HFF-Myc (cell line): ENCODE measurements around the gene DIO1.
A peak's percentile ranks its signal among the peaks of the same experiment; 100 is the strongest.

Experiments used
- DNase-seq: peaks from one replicate; pipeline ENCODE4 v3.0.0-alpha.2; 2011; ENCODE audit warnings: low read depth; ENCODE audit errors: extremely low read depth
- H3K4me3 ChIP-seq: replicated peaks from 2 replicates; pipeline ENCODE4 v1.5.1; 2011; ENCODE audit warnings: low read depth, mild to moderate bottlenecking, control low read depth, low read length
- TF ChIP-seq, protein P1 (sequence below): IDR thresholded peaks from 2 replicates; pipeline ENCODE4 v1.5.1; 2012; ENCODE audit warnings: mild to moderate bottlenecking, low read depth, low read length, control low read depth; ENCODE audit errors: missing control alignments

Gene DIO1

DNA sequence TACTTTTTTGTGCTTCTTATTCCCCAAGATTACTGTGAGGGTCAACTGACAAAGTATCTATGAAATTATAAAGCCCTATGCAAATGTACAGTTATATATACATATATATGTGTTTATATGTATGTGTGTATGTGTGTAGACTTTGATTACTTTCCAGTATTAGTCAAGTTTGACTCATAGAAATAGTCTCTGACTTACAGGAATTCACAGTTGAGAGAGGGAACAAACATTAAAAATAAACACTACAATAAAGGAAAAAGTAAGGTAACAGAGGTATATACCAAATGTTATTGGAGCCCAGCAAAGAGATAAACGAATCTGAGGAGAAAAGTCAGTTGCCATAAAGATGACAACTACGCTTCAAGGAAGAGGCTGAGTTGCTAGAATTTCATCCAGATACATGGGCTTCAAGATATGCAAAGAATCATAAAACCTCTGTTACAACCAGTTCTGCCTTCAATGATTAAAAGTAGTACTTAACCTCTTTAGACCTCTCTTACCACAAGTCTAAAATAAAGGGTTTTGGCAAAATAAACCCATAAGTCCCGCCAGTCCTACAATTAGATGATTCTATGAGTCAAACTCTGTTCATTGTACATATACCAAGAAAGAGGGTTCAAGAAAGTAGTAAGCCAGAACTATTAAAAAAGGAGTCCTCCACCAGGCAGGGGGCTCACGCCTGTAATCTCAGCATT, 44.3 kb downstream of the DIO1 start:
- DNase-seq = no peak
- H3K4me3 ChIP-seq = no peak overlapping the region
- TF ChIP-seq, protein P1, sequence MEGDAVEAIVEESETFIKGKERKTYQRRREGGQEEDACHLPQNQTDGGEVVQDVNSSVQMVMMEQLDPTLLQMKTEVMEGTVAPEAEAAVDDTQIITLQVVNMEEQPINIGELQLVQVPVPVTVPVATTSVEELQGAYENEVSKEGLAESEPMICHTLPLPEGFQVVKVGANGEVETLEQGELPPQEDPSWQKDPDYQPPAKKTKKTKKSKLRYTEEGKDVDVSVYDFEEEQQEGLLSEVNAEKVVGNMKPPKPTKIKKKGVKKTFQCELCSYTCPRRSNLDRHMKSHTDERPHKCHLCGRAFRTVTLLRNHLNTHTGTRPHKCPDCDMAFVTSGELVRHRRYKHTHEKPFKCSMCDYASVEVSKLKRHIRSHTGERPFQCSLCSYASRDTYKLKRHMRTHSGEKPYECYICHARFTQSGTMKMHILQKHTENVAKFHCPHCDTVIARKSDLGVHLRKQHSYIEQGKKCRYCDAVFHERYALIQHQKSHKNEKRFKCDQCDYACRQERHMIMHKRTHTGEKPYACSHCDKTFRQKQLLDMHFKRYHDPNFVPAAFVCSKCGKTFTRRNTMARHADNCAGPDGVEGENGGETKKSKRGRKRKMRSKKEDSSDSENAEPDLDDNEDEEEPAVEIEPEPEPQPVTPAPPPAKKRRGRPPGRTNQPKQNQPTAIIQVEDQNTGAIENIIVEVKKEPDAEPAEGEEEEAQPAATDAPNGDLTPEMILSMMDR = no peak

DNA sequence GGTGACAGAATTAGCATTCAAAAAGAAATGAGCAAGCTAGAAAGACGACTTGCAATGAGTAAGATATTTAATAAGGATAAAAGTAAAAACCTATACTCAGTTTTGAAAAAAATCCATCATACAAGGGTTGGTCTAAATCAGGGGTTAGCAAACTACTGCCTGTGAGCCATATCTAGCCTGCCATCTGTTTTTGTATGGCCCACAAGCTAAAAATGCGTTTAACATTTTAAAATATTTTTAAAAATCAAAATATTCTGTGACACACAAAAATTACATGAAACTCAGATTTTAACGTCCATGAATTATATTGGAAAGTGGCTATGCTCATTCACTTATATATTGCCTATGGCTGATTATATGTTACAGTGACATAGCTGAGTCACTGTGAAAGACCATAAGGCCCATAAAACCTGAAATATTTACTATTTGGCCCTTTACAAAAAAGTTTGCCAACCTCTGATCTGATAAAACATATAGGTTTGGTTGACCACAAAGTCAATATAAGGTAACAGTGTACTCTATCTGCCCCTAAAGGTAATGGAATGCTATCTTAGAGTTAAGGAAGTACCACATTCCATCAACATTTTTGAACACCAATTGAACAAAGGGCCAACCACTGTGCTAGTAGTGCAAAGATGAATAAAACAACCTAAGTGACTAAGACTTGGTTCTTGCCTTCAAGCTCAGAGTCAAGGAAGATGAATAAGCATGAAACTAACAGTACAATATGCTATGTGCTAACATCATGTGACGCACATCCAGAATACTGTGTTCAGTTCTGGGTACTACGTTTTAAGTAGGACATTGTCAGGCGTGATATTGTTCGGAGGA, 48.4 kb downstream of the DIO1 start:
- DNase-seq = no peak
- no peak overlapping the region for H3K4me3 ChIP-seq
- TF ChIP-seq, protein P1 = no peak

DNA sequence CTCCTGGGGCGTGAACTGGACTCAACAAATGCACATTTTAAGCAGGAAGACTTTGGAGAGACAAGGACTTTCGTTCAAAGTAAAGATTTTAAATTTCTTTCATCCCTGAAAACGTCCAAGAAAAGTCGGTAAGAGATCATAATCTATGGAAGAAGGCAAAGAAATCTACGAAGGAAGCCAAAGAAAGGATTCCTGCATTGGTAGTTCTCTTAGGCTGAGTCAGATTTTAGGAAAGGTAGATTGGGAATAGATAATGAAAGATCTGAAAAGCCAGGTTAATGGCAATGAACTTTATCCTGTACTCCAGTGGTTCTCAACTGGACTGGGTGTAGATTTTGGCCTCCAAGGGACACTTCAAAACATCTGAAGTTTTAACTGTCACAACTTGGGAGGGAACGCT, 49.1 kb downstream of the DIO1 start:
- TF ChIP-seq, protein P1 = no peak
- no peak for DNase-seq
- no peak overlapping the region for H3K4me3 ChIP-seq

DNA sequence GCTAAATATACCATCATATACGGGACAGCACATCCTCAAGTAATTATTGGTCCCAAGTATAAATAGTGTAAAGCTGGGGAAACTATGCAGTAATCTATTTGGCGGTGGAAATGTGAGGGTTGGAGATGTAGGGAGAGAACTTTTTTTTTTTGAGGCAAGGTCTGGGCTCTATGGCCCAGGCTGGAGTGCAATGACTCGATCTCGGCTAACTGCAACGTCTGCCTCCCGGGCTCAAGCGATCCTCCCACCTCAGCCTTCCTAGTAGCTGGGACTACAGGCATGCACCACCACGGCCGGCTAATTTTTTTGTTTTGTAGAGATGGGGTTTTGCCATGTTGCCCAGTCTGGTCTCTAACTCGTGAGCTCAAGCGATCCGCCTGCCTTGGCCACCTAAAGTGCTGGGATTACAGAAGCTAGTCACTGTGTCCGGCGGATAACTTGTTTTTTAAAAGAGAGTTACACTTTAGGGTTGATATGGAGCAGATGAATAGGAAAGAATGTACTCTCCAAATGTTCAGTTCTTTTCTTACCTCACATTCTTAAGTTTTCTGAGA, 49.6 kb downstream of the DIO1 start:
- H3K4me3 ChIP-seq = no peak overlapping the region
- TF ChIP-seq, protein P1 = no peak
- no peak for DNase-seq

DNA sequence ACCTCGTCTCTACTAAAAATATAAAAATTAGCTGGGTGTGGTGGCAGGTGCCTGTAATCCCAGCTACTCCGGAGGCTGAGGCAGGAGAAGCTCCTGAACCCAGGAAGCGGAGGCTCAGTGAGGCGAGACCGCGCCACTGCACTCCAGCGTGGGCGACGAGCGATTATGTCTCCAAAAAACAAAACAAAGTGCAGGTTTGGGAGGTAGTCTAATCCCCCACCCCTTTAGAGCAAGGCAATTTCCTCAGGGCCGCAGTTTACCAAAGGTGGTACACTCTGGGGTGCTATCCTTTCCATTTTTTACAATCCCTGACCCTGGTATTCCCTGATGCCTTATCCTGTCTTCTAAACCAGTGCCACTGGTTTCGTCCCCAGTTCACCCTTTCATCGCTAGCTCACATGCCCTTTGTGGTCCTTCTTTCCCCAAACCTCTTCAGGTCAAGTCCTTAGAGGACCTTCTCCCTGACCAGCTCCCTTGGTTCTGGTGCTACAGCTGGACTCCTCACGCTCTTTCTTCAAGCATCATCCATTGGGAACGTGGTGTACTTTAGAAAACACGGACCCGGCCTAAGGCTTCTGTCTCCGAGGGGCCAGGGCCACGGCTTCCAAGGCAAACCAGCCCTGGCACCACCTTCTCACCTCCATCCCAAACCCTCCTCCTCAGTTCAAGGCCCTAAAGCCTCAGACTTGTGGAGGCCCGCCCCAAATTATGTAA, 50.6 kb downstream of the DIO1 start:
- TF ChIP-seq, protein P1 = no peak
- DNase-seq = no peak
- peak overlapping the region; percentile 79 for H3K4me3 ChIP-seq

DNA sequence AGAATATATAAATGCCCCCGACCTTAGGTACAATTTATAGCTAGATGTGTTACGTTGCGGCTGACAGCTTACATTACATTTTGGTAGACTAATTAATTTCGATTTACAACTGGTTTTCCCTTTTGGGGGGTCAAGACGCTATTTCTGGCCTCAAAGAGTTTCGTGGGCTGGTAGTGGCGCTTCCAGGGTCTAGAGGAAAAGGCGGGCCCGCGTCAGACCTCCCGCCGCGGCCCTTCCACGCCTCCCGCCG, 51.1 kb downstream of the DIO1 start:
- DNase-seq = no peak
- TF ChIP-seq, protein P1 = no peak
- H3K4me3 ChIP-seq = peak overlapping the region; percentile 79
